ENCODE measurements around the gene FREM2. TPM values are rescaled to one million over a fixed set of nuclear protein-coding genes. Genes with fewer than 3 reads are reported as not detected.

Gene FREM2
- total RNA-seq, 1 donor from 2014 or later = 14.5 TPM

DNA sequence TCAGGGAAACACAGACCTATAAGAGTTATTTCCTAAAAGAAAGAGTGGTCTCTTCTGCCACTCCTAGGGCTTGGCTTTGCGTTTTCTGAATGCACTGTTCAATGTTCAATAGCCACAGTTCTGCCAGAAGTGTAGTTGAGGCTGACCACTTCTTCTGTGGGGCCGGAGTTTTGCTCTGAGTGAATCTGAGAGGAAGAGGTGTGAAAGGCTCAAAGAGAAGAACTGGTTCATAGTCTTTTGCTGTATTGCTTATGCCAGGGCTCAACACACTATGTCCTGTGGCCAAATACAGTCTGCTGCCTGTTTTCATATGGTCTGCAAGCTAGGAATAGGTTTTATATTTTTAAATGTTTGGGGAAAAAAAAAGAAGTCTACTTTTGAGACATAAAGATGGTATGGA is 175.6 kb downstream of the FREM2 start:
- H3K9me3 ChIP-seq = no peaks in the 10 kb centered on the region
- no peak overlapping the region for H3K4me3 ChIP-seq
- no peaks in the 10 kb centered on the region for H3K27me3 ChIP-seq (ENCODE audit: low read depth)
- H3K27ac ChIP-seq = no peak overlapping the region
- H3K36me3 ChIP-seq = peaks cover 4% of the 10 kb centered on the region
- TF ChIP-seq, protein P1, sequence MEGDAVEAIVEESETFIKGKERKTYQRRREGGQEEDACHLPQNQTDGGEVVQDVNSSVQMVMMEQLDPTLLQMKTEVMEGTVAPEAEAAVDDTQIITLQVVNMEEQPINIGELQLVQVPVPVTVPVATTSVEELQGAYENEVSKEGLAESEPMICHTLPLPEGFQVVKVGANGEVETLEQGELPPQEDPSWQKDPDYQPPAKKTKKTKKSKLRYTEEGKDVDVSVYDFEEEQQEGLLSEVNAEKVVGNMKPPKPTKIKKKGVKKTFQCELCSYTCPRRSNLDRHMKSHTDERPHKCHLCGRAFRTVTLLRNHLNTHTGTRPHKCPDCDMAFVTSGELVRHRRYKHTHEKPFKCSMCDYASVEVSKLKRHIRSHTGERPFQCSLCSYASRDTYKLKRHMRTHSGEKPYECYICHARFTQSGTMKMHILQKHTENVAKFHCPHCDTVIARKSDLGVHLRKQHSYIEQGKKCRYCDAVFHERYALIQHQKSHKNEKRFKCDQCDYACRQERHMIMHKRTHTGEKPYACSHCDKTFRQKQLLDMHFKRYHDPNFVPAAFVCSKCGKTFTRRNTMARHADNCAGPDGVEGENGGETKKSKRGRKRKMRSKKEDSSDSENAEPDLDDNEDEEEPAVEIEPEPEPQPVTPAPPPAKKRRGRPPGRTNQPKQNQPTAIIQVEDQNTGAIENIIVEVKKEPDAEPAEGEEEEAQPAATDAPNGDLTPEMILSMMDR (IDR thresholded peaks at IDR 0.05) = no peak
- no peaks in the 10 kb centered on the region for H3K4me1 ChIP-seq
- intact Hi-C loops (cut with DNase I) = no loop called here
- DNase-seq (no peak), ATAC-seq (no peak)

GRCh38 chr13:38863536-38863935 is 176.7 kb downstream of the FREM2 start:
- H3K27me3 ChIP-seq (ENCODE audit: low read depth) = no peaks in the 10 kb centered on the region
- H3K27ac ChIP-seq = no peak overlapping the region
- DNase-seq (no peak), ATAC-seq (no peak)
- H3K9me3 ChIP-seq = no peaks in the 10 kb centered on the region
- TF ChIP-seq, protein P1 (IDR thresholded peaks at IDR 0.05) = no peak
- no peak overlapping the region for H3K4me3 ChIP-seq
- peaks cover 4% of the 10 kb centered on the region for H3K36me3 ChIP-seq
- intact Hi-C loops (cut with DNase I) = no loop called here
- no peaks in the 10 kb centered on the region for H3K4me1 ChIP-seq

- Histone ChIP-seq H3K36me3 (no peaks in the 10 kb centered on the region), H3K27ac (no peak overlapping the region), H3K4me3 (no peak overlapping the region), H3K9me3 (no peaks in the 10 kb centered on the region), H3K27me3 (ENCODE audit: low read depth) (no peaks in the 10 kb centered on the region), H3K4me1 (no peaks in the 10 kb centered on the region)
- intact Hi-C loops (cut with DNase I) = no loop called here
- DNase-seq (no peak), ATAC-seq (no peak)
- TF ChIP-seq, protein P1 (IDR thresholded peaks at IDR 0.05) = no peak
Observed at GRCh38 chr13:38866649-38867048, 179.8 kb downstream of the FREM2 start.

DNA sequence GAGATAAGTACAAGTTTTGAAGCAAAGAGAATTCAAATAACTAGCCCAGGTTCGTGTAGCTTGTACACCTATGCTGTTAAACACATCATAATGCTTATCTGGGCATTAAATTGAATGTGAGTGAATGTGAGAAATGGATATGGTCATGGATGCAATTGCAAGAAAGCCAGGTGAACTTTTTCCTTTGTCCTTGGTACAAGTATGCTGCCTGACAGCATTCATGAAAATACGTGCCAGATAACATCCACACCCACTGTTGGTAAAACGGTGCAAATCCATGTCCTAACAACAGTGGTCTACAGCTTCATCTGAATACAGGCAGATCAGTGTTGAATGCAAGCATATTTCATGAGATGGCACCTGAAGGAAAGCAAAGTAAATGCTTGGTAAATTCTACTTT is 181.5 kb downstream of the FREM2 start:
- H3K4me1 ChIP-seq = no peaks in the 10 kb centered on the region
- no peak overlapping the region for H3K4me3 ChIP-seq
- TF ChIP-seq, protein P1 (IDR thresholded peaks at IDR 0.05) = no peak
- no peaks in the 10 kb centered on the region for H3K36me3 ChIP-seq
- intact Hi-C loops (cut with DNase I) = no loop called here
- H3K9me3 ChIP-seq = no peaks in the 10 kb centered on the region
- H3K27me3 ChIP-seq (ENCODE audit: low read depth) = no peaks in the 10 kb centered on the region
- no peak overlapping the region for H3K27ac ChIP-seq
- no peak for DNase-seq
- ATAC-seq = no peak

- TF ChIP-seq, protein P1 (IDR thresholded peaks at IDR 0.05) = no peak
- DNase-seq (no peak), ATAC-seq (no peak)
- intact Hi-C loops (cut with DNase I) = no loop called here
- H3K27me3 ChIP-seq (ENCODE audit: low read depth) = no peaks in the 10 kb centered on the region
- H3K4me1 ChIP-seq = no peaks in the 10 kb centered on the region
- no peaks in the 10 kb centered on the region for H3K9me3 ChIP-seq
- no peak overlapping the region for H3K4me3 ChIP-seq
- H3K27ac ChIP-seq = no peak overlapping the region
- H3K36me3 ChIP-seq = no peaks in the 10 kb centered on the region
Observed at GRCh38 chr13:38868870-38869269, 182.0 kb downstream of the FREM2 start.

- no peaks in the 10 kb centered on the region for H3K4me1 ChIP-seq
- TF ChIP-seq, protein P1 (IDR thresholded peaks at IDR 0.05) = no peak
- intact Hi-C loops (cut with DNase I) = no loop called here
- ATAC-seq (no peak), DNase-seq (no peak)
- H3K36me3 ChIP-seq = no peaks in the 10 kb centered on the region
- no peaks in the 10 kb centered on the region for H3K9me3 ChIP-seq
- H3K27ac ChIP-seq = no peak overlapping the region
- H3K4me3 ChIP-seq = no peak overlapping the region
- H3K27me3 ChIP-seq (ENCODE audit: low read depth) = no peaks in the 10 kb centered on the region
Observed at GRCh38 chr13:38871275-38871674, 184.4 kb downstream of the FREM2 start.
